Heart left ventricle (tissue), 16 donors: Measurements from ENCODE around the gene ZDHHC14. TPM values are rescaled to one million over a fixed set of nuclear protein-coding genes. Genes with fewer than 3 reads are reported as not detected.
A peak's percentile ranks its signal among the peaks of the same experiment; 100 is the strongest.

Experiments used
- ATAC-seq, 4 donors: fragments of 200-7000 bp; cut with Tn5 transposase; one replicate each; pipeline ENCODE4 v1.9.1; 2020 to 2022; ENCODE audit warnings: moderate library complexity in 4 of 4, mild to moderate bottlenecking in 3 of 4, moderate number of reproducible peaks in 1 of 4
- DNase-seq, 5 donors: peaks; one replicate each; pipeline ENCODE4 v3.0.0-alpha.2; 2020
- H3K27ac ChIP-seq, 12 donors: fragments of 200-600 bp; sonication (generic) in 4 of 12; one replicate each; pipeline versions ENCODE4 v1.5.0 to v1.8.0; 2016 to 2022; ENCODE audit warnings: mild to moderate bottlenecking in 2 of 12
- H3K27me3 ChIP-seq, 9 donors: fragments of 200-600 bp; sonication (generic) in 2 of 9; one replicate each; pipeline versions ENCODE4 v1.5.1 to v1.8.0; 2016 to 2022; ENCODE audit warnings: mild to moderate bottlenecking in 3 of 9
- H3K36me3 ChIP-seq, 9 donors: fragments of 200-600 bp; sonication (generic) in 2 of 9; one replicate each; pipeline versions ENCODE4 v1.5.0 to v1.8.0; 2018 to 2022; ENCODE audit warnings: mild to moderate bottlenecking in 2 of 9
- H3K4me1 ChIP-seq, 12 donors: fragments of 200-600 bp; sonication (generic) in 4 of 12; one replicate each; pipeline versions ENCODE4 v1.5.0 to v1.8.0; 2016 to 2022; ENCODE audit warnings: mild to moderate bottlenecking in 3 of 12
- H3K4me3 ChIP-seq, 12 donors: fragments of 200-600 bp; sonication (generic) in 4 of 12; one replicate each; pipeline versions ENCODE4 v1.5.0 to v1.8.0; 2017 to 2022; ENCODE audit warnings: mild to moderate bottlenecking in 9 of 12, moderate library complexity in 4 of 12
- H3K9me3 ChIP-seq, 12 donors: fragments of 200-600 bp; sonication (generic) in 4 of 12; one replicate each; pipeline versions ENCODE4 v1.5.0 to v1.8.0; 2016 to 2022; ENCODE audit warnings: mild to moderate bottlenecking in 1 of 12
- CTCF ChIP-seq, 12 donors: fragments of 200-600 bp; sonication (generic) in 4 of 12; IDR thresholded peaks; one replicate each; pipeline versions ENCODE4 v1.5.0 to v1.8.0; 2018 to 2022; ENCODE audit warnings: antibody characterized with exemption in 12 of 12, mild to moderate bottlenecking in 5 of 12
- POLR2A ChIP-seq, 2 donors: fragments of 450-650 bp; IDR thresholded peaks; one replicate each; pipeline ENCODE4 v1.6.1; 2017; ENCODE audit warnings: antibody characterized with exemption in 2 of 2, mild to moderate bottlenecking in 2 of 2, moderate library complexity in 2 of 2
- WGBS, 4 donors: extraction: QIAGEN DNeasy Blood & Tissue Kit in 2 of 4; methylation state at CpG; one replicate each; pipeline versions ENCODE4 v1.1.5 to v1.1.7; 2013 to 2018; 5-methylcytosine and 5-hydroxymethylcytosine counted together
- intact Hi-C, 10 donors: fragments of 100-400 bp; cut with DNase I; formaldehyde crosslinking; loops; one replicate each; pipeline versions ENCODE4 v1.11.1 to v1.14.2; 2022
- polyA plus RNA-seq, 2 donors: library from polyadenylated mRNA; stranded (reverse); fragments of 200-250 nt; gene quantifications; one replicate each; pipeline ENCODE4 v1.2.3, GENCODE V29; 2013
- total RNA-seq, 9 donors: library from RNA; depleted of rRNA in 2 of 9; stranded (reverse); fragments of >200 nt in 2 of 9; fragmentation: NEBNext Ultra II Directional in 3 of 9; extraction: Animal tissue kit (Norgen Biotek cat#: 25700) in 3 of 9; gene quantifications; one replicate each; pipeline versions ENCODE4 v1.1.0 to v1.2.4, GENCODE V29; 2016 to 2023
- donor health status: ischemic (EF 13 %, LVEDD 7.1; RV severe dilation, severe dysfunction).
- donor health status: healthy with polysubstance abuse.
- donor health status: DM: no; HTN: yes; CAD: no.
- donor health status: DM: no; HTN: no; CAD: no.
- donor health status: ischemic (EF 25% LVEDD 6.9; RV normal size, moderate dysfunction).
- donor health status: ischemic (EF 25% LVEDD 5.7; RV mildly dilated, moderate dysfunction).
- donor health status: healthy.
- donor health status: DM: yes; HTN: yes; CAD: no.
- donor health status: ischemic (EF 35%, LVEDD 5.7; RV mildly dilated, moderate dysfunction).
- donor health status: nonischemic (EF 11% LVEDD 7.7; RV severe dilation, severe dysfunction).
- donor health status: DM: yes; HTN: yes; CAD: no.
- donor health status: PGD.
- donor health status: ischemic (EF 29% LVEDD 5.4; RV normal size, mild dysfunction).
- donor health status: nonischemic (EF 23%, LVEDD 6.1; RV moderate dilation, normal function).

The ZDHHC14 gene
- total and polyA plus RNA-seq, 11 donors: 7.0 to 25.8 (median 15.4) TPM

DNA sequence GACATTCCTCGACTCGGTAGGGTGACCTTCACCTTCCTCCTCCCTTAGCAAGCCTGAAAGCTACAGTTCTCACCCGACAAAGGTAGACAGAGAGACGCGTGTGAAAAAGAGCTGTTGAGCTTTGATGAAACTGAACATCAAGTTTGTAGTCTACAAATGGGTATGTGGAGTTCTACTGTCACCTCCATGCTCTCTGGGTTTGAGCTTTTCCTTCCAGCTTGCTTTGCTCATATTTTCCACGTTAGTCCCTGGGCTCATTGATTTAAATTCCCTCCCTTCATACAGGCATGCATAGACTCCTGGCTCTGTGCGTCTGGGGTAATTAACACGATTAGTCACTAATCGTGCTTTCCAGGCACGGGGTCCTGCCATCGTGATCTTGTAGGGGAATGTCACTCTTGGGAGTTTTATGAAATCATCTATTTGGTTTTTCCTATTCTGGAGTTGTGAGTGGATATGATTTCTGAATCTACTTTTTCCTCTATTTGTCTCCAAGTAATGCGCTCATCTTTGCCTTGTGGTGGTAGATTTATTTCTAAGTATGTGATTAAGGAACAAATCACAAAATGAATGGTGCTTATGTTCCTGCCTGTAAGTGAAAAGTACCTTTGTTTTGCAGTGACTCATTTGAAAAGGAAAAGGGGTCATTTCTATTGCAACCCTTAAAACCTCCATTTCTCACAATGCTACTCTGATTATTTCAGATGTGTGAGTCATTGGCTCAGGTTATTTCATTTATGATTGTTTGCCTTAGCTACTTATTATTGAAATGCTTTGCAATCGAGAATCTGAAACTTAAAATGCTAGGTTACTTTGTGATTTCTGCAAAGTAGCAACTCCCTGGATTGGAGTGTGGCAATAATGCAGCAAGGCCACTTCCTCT, 154.6 kb downstream of the ZDHHC14 start:
- intact Hi-C loops: no loop called here
- no peaks in the 10 kb centered on the region for H3K36me3 ChIP-seq
- peaks cover 0 to 49% (median 25%) of the 10 kb centered on the region in 12 donors for H3K4me1 ChIP-seq
- DNase-seq (no peak), ATAC-seq (peak in 1 of 4 donors; percentile 19)
- no peaks in the 10 kb centered on the region for H3K27me3 ChIP-seq
- peak overlapping the region in 1 of 12 donors; percentile 4 for H3K4me3 ChIP-seq
- no peaks in the 10 kb centered on the region for H3K9me3 ChIP-seq
- TF ChIP-seq POLR2A (IDR thresholded peaks at IDR 0.05) (no peak), CTCF (IDR thresholded peaks at IDR 0.05) (no peak)
- peak overlapping the region in 5 of 12 donors; percentile 6 to 64 (median 17) for H3K27ac ChIP-seq
- 55 to 62% (median 57%) methylated on average over 13 of the region's 13 CpGs for WGBS, 4 donors

- Histone ChIP-seq H3K4me1 (peaks cover 0 to 49% (median 26%) of the 10 kb centered on the region in 12 donors), H3K4me3 (no peak overlapping the region), H3K9me3 (no peaks in the 10 kb centered on the region), H3K36me3 (no peaks in the 10 kb centered on the region), H3K27ac (peak overlapping the region in 3 of 12 donors; percentile 6 to 64 (median 36)), H3K27me3 (no peaks in the 10 kb centered on the region)
- WGBS, 4 donors: 29 to 50% (median 35%) methylated on average over 2 of the region's 2 CpGs
- ATAC-seq: no peak
- no peak for DNase-seq
- intact Hi-C loops: no loop called here
- no peak for TF ChIP-seq CTCF (IDR thresholded peaks at IDR 0.05)
Measured at GRCh38 chr6:157536223-157536545, 155.2 kb downstream of the ZDHHC14 start.

- Histone ChIP-seq H3K4me1 (peaks cover 0 to 52% (median 31%) of the 10 kb centered on the region in 12 donors), H3K4me3 (no peak overlapping the region), H3K9me3 (no peaks in the 10 kb centered on the region), H3K27me3 (no peaks in the 10 kb centered on the region), H3K36me3 (peaks cover 0 to 2% (median 0%) of the 10 kb centered on the region in 9 donors), H3K27ac (no peak overlapping the region)
- WGBS, 4 donors: 93 to 100% (median 97%) methylated on average over 1 to 2 of the region's 2 CpGs
- no peak for TF ChIP-seq POLR2A (IDR thresholded peaks at IDR 0.05)
- no peak for TF ChIP-seq CTCF (IDR thresholded peaks at IDR 0.05)
- DNase-seq (no peak), ATAC-seq (no peak)
- intact Hi-C loops: no loop called here
Measured at GRCh38 chr6:157537556-157537955, 156.6 kb downstream of the ZDHHC14 start.

GRCh38 chr6:157538168-157538567, 157.2 kb downstream of the ZDHHC14 start:
- intact Hi-C loops: no loop called here
- ATAC-seq: no peak
- no peak for DNase-seq
- Histone ChIP-seq H3K4me3 (no peak overlapping the region), H3K27me3 (no peaks in the 10 kb centered on the region), H3K27ac (peak overlapping the region in 1 of 12 donors; percentile 15), H3K9me3 (no peaks in the 10 kb centered on the region), H3K4me1 (peaks cover 0 to 54% (median 31%) of the 10 kb centered on the region in 12 donors), H3K36me3 (peaks cover 0 to 8% (median 0%) of the 10 kb centered on the region in 9 donors)
- 67 to 92% (median 77%) methylated on average over 5 of the region's 5 CpGs for WGBS, 4 donors
- TF ChIP-seq POLR2A (IDR thresholded peaks at IDR 0.05) (no peak), CTCF (IDR thresholded peaks at IDR 0.05) (no peak)
